KMS-11 (cell line): ENCODE data around the gene PHLDB1.

Source experiments
- H2AFZ ChIP-seq: fragments of 200-600 bp; sonication (generic); 2 replicates; pipeline ENCODE4 v1.6.1; 2016; ENCODE audit warnings: antibody characterized with exemption, mixed run types, low read depth
- H3K27ac ChIP-seq: fragments of 200-600 bp; sonication (generic); 2 replicates; pipeline ENCODE4 v1.6.1; 2016; ENCODE audit warnings: mild to moderate bottlenecking, mixed run types
- H3K27me3 ChIP-seq: fragments of 200-600 bp; sonication (generic); 2 replicates; pipeline ENCODE4 v1.6.1; 2017; ENCODE audit warnings: mild to moderate bottlenecking, low read depth, mixed run types, moderate library complexity; ENCODE audit not compliant: insufficient read depth
- H3K36me3 ChIP-seq: fragments of 200-600 bp; sonication (generic); 2 replicates; pipeline ENCODE4 v1.6.1; 2017; ENCODE audit warnings: mild to moderate bottlenecking, mixed run types; ENCODE audit not compliant: insufficient read depth
- H3K4me1 ChIP-seq: fragments of 200-600 bp; sonication (generic); 2 replicates; pipeline ENCODE4 v1.6.1; 2016; ENCODE audit warnings: mild to moderate bottlenecking, low read depth, mixed run types; ENCODE audit not compliant: poor library complexity, severe bottlenecking
- H3K4me2 ChIP-seq: fragments of 200-600 bp; sonication (generic); 2 replicates; pipeline ENCODE4 v1.7.0; 2016; ENCODE audit warnings: mild to moderate bottlenecking, mixed run types
- H3K4me3 ChIP-seq: fragments of 200-600 bp; sonication (generic); IDR thresholded peaks from 2 replicates; pipeline ENCODE4 v1.6.1; 2017; ENCODE audit warnings: low read depth, low read length, mixed read lengths; ENCODE audit not compliant: insufficient read depth
- H3K79me2 ChIP-seq: fragments of 200-600 bp; sonication (generic); 2 replicates; pipeline ENCODE4 v1.6.1; 2016; ENCODE audit warnings: low read depth, mixed run types; ENCODE audit not compliant: insufficient read depth
- H3K9ac ChIP-seq: fragments of 200-600 bp; sonication (generic); 2 replicates; pipeline ENCODE4 v1.6.1; 2016; ENCODE audit warnings: mild to moderate bottlenecking, mixed run types
- H4K20me1 ChIP-seq: fragments of 200-600 bp; sonication (generic); 2 replicates; pipeline ENCODE4 v1.6.1; 2016; ENCODE audit warnings: mild to moderate bottlenecking, mixed run types; ENCODE audit not compliant: insufficient read depth
- CTCF ChIP-seq: fragments of 200-600 bp; sonication (generic); conservative IDR thresholded peaks from 2 replicates; pipeline ENCODE4 v1.6.1; 2017; ENCODE audit warnings: low read depth, mild to moderate bottlenecking, antibody characterized with exemption, low read length, moderate library complexity, mixed read lengths

Gene PHLDB1

GRCh38 chr11:118652681-118653181, 45.3 kb downstream of the PHLDB1 start:
- Histone ChIP-seq H3K79me2 (no peaks in the 10 kb centered on the region), H3K27ac (no peak overlapping the region), H2AFZ (no peak overlapping the region), H3K4me1 (peaks cover 6% of the 10 kb centered on the region), H3K9ac (no peak overlapping the region), H4K20me1 (no peaks in the 10 kb centered on the region), H3K27me3 (no peaks in the 10 kb centered on the region), H3K4me2 (no peak overlapping the region), H3K4me3 (no peak overlapping the region), H3K36me3 (no peaks in the 10 kb centered on the region)
- no peak for TF ChIP-seq CTCF

GRCh38 chr11:118653684-118654390, 46.4 kb downstream of the PHLDB1 start:
- no peak overlapping the region for H3K9ac ChIP-seq
- no peaks in the 10 kb centered on the region for H4K20me1 ChIP-seq
- no peak overlapping the region for H3K4me2 ChIP-seq
- no peaks in the 10 kb centered on the region for H3K36me3 ChIP-seq
- no peak overlapping the region for H2AFZ ChIP-seq
- no peak for TF ChIP-seq CTCF
- H3K27ac ChIP-seq: no peak overlapping the region
- H3K27me3 ChIP-seq: no peaks in the 10 kb centered on the region
- no peaks in the 10 kb centered on the region for H3K79me2 ChIP-seq
- no peak overlapping the region for H3K4me3 ChIP-seq
- H3K4me1 ChIP-seq: peaks cover 6% of the 10 kb centered on the region

GRCh38 chr11:118655486-118656190, 48.2 kb downstream of the PHLDB1 start:
- TF ChIP-seq CTCF: no peak
- H3K36me3 ChIP-seq: no peaks in the 10 kb centered on the region
- no peaks in the 10 kb centered on the region for H3K79me2 ChIP-seq

GRCh38 chr11:118656563-118657165, 49.2 kb downstream of the PHLDB1 start:
- Histone ChIP-seq H3K4me1 (peaks cover 6% of the 10 kb centered on the region), H3K9ac (no peak overlapping the region), H3K79me2 (no peaks in the 10 kb centered on the region), H3K4me3 (no peak overlapping the region), H3K36me3 (no peaks in the 10 kb centered on the region), H3K27me3 (no peaks in the 10 kb centered on the region), H2AFZ (no peak overlapping the region), H4K20me1 (no peaks in the 10 kb centered on the region), H3K27ac (no peak overlapping the region), H3K4me2 (no peak overlapping the region)
- no peak for TF ChIP-seq CTCF

More at GRCh38 chr11:118655486-118656190, 48.2 kb downstream of the PHLDB1 start:
- Histone ChIP-seq H3K4me2 (no peak overlapping the region), H3K4me1 (peaks cover 6% of the 10 kb centered on the region), H3K4me3 (no peak overlapping the region), H3K27me3 (no peaks in the 10 kb centered on the region), H3K9ac (no peak overlapping the region), H3K27ac (no peak overlapping the region), H4K20me1 (no peaks in the 10 kb centered on the region), H2AFZ (no peak overlapping the region)
